PC-9 (cell line): ENCODE results near the gene SPATA4. TPM values are rescaled to one million over a fixed set of nuclear protein-coding genes. Genes with fewer than 3 reads are reported as not detected.
"Not testable (repeated sequence)": the region's sequence is repeated elsewhere in the genome, so short reads cannot be mapped to it uniquely, and the experiment has no call there.

Experiments
- BruUV-seq: library from RNA; stranded (reverse); fragments of 400-500 nt; replicated peaks from 2 replicates; lab custom pipeline; 2021; lab: Mats Ljungman, UMichigan
- CTCF ChIA-PET: fragments of 300-600 bp; sonication (Branson Sonifier 250); formaldehyde crosslinking; loops from one replicate; lab custom pipeline; 2022; ENCODE audit warnings: antibody characterized with exemption; lab: Charles Lee
- POLR2A ChIA-PET: fragments of 300-600 bp; sonication (Branson Sonifier 250); formaldehyde crosslinking; loops from one replicate; lab custom pipeline; 2022; ENCODE audit warnings: antibody characterized with exemption; ENCODE audit not compliant: unreplicated experiment; lab: Charles Lee
- DNase-seq, 2 experiments: peaks; one replicate each; pipeline versions ENCODE4 v3.0.0 to v3.0.0-alpha.2; 2015 to 2022; ENCODE audit warnings: mixed read lengths in 1 of 2
- H2AFZ ChIP-seq: fragments of 200-600 bp; sonication (generic); 2 replicates; pipeline ENCODE4 v1.8.1; 2017; ENCODE audit warnings: antibody characterized with exemption
- H3F3A ChIP-seq: fragments of 200-600 bp; sonication (generic); 2 replicates; pipeline ENCODE4 v1.8.1; 2017; ENCODE audit warnings: antibody characterized with exemption, mild to moderate bottlenecking, low read depth; ENCODE audit not compliant: insufficient read depth
- H3K27ac ChIP-seq: fragments of 200-600 bp; sonication (generic); 2 replicates; pipeline ENCODE4 v1.6.1; 2016; ENCODE audit warnings: mixed run types
- H3K27me3 ChIP-seq: fragments of 200-600 bp; sonication (generic); 2 replicates; pipeline ENCODE4 v1.6.1; 2016; ENCODE audit warnings: low read depth, mixed run types; ENCODE audit not compliant: insufficient read depth
- H3K36me3 ChIP-seq: fragments of 200-600 bp; sonication (generic); 2 replicates; pipeline ENCODE4 v1.6.1; 2016; ENCODE audit warnings: low read depth, mixed run types
- H3K4me1 ChIP-seq: fragments of 200-600 bp; sonication (generic); replicated peaks from 2 replicates; pipeline ENCODE4 v1.6.1; 2016; ENCODE audit warnings: mixed run types; ENCODE audit not compliant: insufficient read depth
- H3K4me2 ChIP-seq: fragments of 200-600 bp; sonication (generic); 2 replicates; pipeline ENCODE4 v1.6.1; 2017; ENCODE audit warnings: mixed run types
- H3K4me3 ChIP-seq: fragments of 200-600 bp; sonication (generic); 2 replicates; pipeline ENCODE4 v1.6.1; 2016; ENCODE audit warnings: mixed run types
- H3K79me2 ChIP-seq: fragments of 200-600 bp; sonication (generic); 2 replicates; pipeline ENCODE4 v1.6.1; 2017; ENCODE audit warnings: low read depth, mixed run types
- H3K9me2 ChIP-seq: fragments of 200-600 bp; sonication (generic); 2 replicates; pipeline ENCODE4 v1.8.1; 2017; ENCODE audit warnings: mild to moderate bottlenecking; ENCODE audit not compliant: insufficient read depth
- H3K9me3 ChIP-seq: fragments of 200-600 bp; sonication (generic); 2 replicates; pipeline ENCODE4 v1.8.1; 2016; ENCODE audit warnings: low read depth; ENCODE audit not compliant: insufficient read depth
- H4K20me1 ChIP-seq: fragments of 200-600 bp; sonication (generic); 2 replicates; pipeline ENCODE4 v1.8.1; 2017; ENCODE audit not compliant: insufficient read depth
- EZH2 ChIP-seq: fragments of 200-600 bp; sonication (generic); IDR thresholded peaks from 2 replicates; pipeline ENCODE4 v1.8.0; 2017; ENCODE audit warnings: antibody characterized with exemption, low read depth
- intact Hi-C: fragments of 100-400 bp; cut with micrococcal nuclease; formaldehyde crosslinking; loops from one replicate; pipeline ENCODE4 v1.10.0; 2022; ENCODE audit not compliant: unreplicated experiment
- total RNA-seq: library from RNA; stranded (reverse); gene quantifications from 2 replicates; pipeline ENCODE4 v1.2.3, GENCODE V29; 2021
- TF ChIP-seq, protein P1 (sequence below): fragments of 200-600 bp; sonication (generic); conservative IDR thresholded peaks from 2 replicates; pipeline ENCODE4 v1.6.1; 2017; ENCODE audit warnings: mixed run types, antibody characterized with exemption, mild to moderate bottlenecking, moderate library complexity

SPATA4 gene
- total RNA-seq, 1 experiment from 2014 or later, result 1.1 TPM

DNA sequence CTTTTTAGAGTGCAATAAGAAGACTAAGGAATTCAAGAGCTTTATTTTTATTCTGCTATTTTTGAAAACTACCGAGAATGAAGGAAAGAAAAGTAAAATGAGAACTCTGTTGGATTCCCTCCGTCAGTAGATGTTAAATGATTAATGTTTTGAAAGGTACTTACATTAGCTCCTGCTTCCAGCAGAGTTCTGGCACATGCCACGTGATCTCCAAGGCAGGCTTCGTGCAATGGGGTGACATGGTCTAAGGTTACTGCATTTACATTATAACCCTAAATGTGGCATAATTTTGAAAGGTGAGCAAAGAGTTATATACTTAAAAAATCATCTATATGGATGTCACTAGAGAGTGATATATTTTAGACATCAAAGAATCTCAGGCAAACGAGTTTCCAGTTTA lies 26.8 kb upstream of the SPATA4 start:
- Histone ChIP-seq H3K9me3 (no peaks in the 10 kb centered on the region), H4K20me1 (no peaks in the 10 kb centered on the region), H3K4me2 (no peak overlapping the region), H3K27me3 (no peaks in the 10 kb centered on the region), H3K79me2 (no peaks in the 10 kb centered on the region), H3F3A (no peaks in the 10 kb centered on the region), H3K9me2 (no peaks in the 10 kb centered on the region), H3K27ac (no peak overlapping the region), H3K4me1 (no peaks in the 10 kb centered on the region), H3K36me3 (no peaks in the 10 kb centered on the region), H3K4me3 (no peak overlapping the region), H2AFZ (no peak overlapping the region)
- intact Hi-C loops, result no loop called here
- TF ChIP-seq, protein P1, sequence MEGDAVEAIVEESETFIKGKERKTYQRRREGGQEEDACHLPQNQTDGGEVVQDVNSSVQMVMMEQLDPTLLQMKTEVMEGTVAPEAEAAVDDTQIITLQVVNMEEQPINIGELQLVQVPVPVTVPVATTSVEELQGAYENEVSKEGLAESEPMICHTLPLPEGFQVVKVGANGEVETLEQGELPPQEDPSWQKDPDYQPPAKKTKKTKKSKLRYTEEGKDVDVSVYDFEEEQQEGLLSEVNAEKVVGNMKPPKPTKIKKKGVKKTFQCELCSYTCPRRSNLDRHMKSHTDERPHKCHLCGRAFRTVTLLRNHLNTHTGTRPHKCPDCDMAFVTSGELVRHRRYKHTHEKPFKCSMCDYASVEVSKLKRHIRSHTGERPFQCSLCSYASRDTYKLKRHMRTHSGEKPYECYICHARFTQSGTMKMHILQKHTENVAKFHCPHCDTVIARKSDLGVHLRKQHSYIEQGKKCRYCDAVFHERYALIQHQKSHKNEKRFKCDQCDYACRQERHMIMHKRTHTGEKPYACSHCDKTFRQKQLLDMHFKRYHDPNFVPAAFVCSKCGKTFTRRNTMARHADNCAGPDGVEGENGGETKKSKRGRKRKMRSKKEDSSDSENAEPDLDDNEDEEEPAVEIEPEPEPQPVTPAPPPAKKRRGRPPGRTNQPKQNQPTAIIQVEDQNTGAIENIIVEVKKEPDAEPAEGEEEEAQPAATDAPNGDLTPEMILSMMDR, result no peak
- TF ChIP-seq EZH2, result no peak
- POLR2A ChIA-PET, result no interaction called here
- CTCF ChIA-PET, result no interaction called here
- DNase-seq, result no peak
- no TSS peak for BruUV-seq

DNA sequence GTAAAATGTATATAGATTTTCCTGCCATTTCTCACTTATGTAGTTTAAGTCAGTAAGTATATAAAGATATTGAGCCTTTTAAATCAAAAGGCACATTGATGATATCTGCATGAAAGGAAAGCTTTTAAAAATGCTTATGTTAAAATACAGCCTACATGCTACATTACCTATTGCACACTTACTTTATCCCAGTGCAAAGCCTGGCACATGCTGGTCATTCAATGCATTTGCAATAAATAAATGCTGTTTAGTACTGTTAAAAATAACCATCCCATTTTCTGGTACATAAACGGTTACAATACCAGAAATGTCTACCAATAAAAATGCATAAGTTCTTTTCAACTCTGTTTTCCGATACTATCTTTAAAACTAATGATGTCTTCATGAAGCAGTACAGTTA lies 22.1 kb upstream of the SPATA4 start:
- no peaks in the 10 kb centered on the region for H3K79me2 ChIP-seq
- H2AFZ ChIP-seq, result no peak overlapping the region
- H3K4me1 ChIP-seq, result no peaks in the 10 kb centered on the region
- no peaks in the 10 kb centered on the region for H3K9me2 ChIP-seq
- intact Hi-C loops, result no loop called here
- no peak overlapping the region for H3K27ac ChIP-seq
- TF ChIP-seq, protein P1, result no peak
- TF ChIP-seq EZH2, result no peak
- H3F3A ChIP-seq, result no peaks in the 10 kb centered on the region
- no peaks in the 10 kb centered on the region for H3K27me3 ChIP-seq
- no peak for DNase-seq
- POLR2A ChIA-PET, result no interaction called here
- no TSS peak for BruUV-seq
- no peak overlapping the region for H3K4me3 ChIP-seq
- H3K4me2 ChIP-seq, result no peak overlapping the region
- H4K20me1 ChIP-seq, result no peaks in the 10 kb centered on the region
- CTCF ChIA-PET, result no interaction called here
- H3K9me3 ChIP-seq, result no peaks in the 10 kb centered on the region
- H3K36me3 ChIP-seq, result no peaks in the 10 kb centered on the region

DNA sequence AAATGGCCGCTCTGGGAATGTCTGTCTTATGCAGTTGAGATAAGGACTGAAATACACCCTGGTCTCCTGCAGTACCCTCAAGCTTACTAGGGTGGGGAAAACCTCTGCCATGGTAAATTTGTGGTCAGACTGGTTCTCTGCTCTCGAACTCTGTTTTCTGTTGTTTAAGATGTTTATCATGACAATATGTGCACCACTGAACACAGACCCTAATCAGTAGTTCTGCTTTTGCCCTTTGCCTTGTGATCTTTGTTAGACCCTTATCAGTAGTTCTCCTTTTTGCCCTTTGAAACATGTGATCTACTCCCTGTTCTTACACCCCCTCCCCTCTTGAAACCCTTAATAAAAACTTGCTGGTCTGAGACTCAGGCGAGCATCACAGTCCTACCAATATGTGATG lies 17.0 kb upstream of the SPATA4 start:
- BruUV-seq, POLR2A ChIA-PET, H3K9me3 ChIP-seq: not testable (repeated sequence)

DNA sequence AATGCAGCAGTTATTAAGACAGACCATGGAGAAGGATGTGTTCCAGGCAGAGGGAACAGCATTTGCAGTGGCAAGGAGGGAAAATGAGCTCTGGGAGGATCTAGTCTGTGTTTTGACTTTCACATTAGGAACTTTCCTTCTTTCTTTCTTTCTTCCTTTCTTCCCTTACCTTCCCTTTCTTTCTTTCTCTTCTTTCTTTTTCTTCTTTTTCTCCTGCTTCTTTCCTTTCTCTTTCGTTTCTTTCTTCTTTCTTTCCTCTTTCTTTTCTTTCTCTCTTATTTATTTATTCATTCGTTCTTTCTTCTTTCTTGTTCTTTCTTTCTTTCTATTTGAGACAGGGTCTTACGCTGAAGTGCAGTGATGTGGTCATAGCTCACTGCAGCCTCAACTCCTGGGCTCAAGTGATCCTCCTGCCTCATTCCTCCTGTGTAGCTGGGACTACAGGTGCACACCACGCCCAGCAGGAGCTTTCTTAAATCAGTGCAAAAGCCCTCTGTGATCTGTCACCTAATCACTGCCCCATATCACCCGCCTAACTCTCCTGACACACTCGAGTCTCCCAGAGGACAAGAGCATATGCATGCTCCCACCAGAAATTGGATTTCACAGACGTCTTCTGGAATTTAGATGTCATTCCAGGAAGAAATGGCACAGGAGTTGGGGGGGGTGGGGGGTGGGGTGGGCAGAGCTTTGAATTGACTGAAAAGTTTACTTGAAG lies 15.4 kb upstream of the SPATA4 start:
- H3K4me2 ChIP-seq, result no peak overlapping the region
- BruUV-seq, result no TSS peak
- CTCF ChIA-PET, result no interaction called here
- H4K20me1 ChIP-seq, result no peaks in the 10 kb centered on the region
- H3K4me3 ChIP-seq, result no peak overlapping the region
- no peaks in the 10 kb centered on the region for H3K27me3 ChIP-seq
- TF ChIP-seq, protein P1, result no peak
- TF ChIP-seq EZH2, result no peak
- H3K4me1 ChIP-seq, result no peaks in the 10 kb centered on the region
- H3K27ac ChIP-seq, result no peak overlapping the region
- no peak for DNase-seq
- POLR2A ChIA-PET, result no interaction called here
- intact Hi-C loops, result no loop called here
- H3K36me3 ChIP-seq, result no peaks in the 10 kb centered on the region
- H3K79me2 ChIP-seq, result no peaks in the 10 kb centered on the region
- H3F3A ChIP-seq, result no peaks in the 10 kb centered on the region
- no peaks in the 10 kb centered on the region for H3K9me3 ChIP-seq
- H3K9me2 ChIP-seq, result no peaks in the 10 kb centered on the region
- no peak overlapping the region for H2AFZ ChIP-seq

More for the DNA sequence above, 17.0 kb upstream of the SPATA4 start:
- H3K79me2 ChIP-seq, H3K27ac ChIP-seq, H3K9me2 ChIP-seq, H3K27me3 ChIP-seq, CTCF ChIA-PET, H2AFZ ChIP-seq, intact Hi-C loops, DNase-seq, H4K20me1 ChIP-seq, H3F3A ChIP-seq, H3K36me3 ChIP-seq, H3K4me1 ChIP-seq, H3K4me2 ChIP-seq, H3K4me3 ChIP-seq: not testable (repeated sequence)
